SK-N-SH (cell line): ENCODE measurements around the gene C6orf15.

Experiments used
- CHD2 ChIP-seq: fragments of 150-350 bp; IDR thresholded peaks from 2 replicates; pipeline ENCODE4 v1.6.1; 2018; ENCODE audit warnings: low read length; ENCODE audit not compliant: partially characterized antibody
- CTCF ChIP-seq: fragments of 200-600 bp; sonication (generic); IDR thresholded peaks from 2 replicates; pipeline ENCODE4 v1.6.1; 2017; ENCODE audit warnings: antibody characterized with exemption, mild to moderate bottlenecking, moderate library complexity
- EP300 ChIP-seq, 2 experiments: IDR thresholded peaks; 2 replicates each; pipeline versions ENCODE4 v1.4.0 to v1.6.1; 2012; ENCODE audit warnings: borderline replicate concordance in 1 of 2, low read depth in 1 of 2, low read length in 1 of 2
- FOSL2 ChIP-seq: IDR thresholded peaks from 2 replicates; pipeline ENCODE4 v1.4.0; 2012; ENCODE audit warnings: low read depth, mild to moderate bottlenecking, moderate library complexity, borderline replicate concordance
- GABPA ChIP-seq: IDR thresholded peaks from 2 replicates; pipeline ENCODE4 v1.4.0; 2012; ENCODE audit warnings: low read depth, mild to moderate bottlenecking
- GATA2 ChIP-seq: sonication (generic); formaldehyde crosslinking; IDR thresholded peaks from 2 replicates; pipeline ENCODE4 v1.5.0; 2020; ENCODE audit warnings: mild to moderate bottlenecking, missing genetic modification reagents
- JUND ChIP-seq: IDR thresholded peaks from 2 replicates; pipeline ENCODE4 v1.4.0; 2012
- MXI1 ChIP-seq: IDR thresholded peaks from 2 replicates; pipeline ENCODE4 v1.6.1; 2012; ENCODE audit warnings: mild to moderate bottlenecking, low read depth, low read length, improper control_type of control experiment
- NRF1 ChIP-seq: IDR thresholded peaks from 2 replicates; pipeline ENCODE4 v1.6.1; 2012; ENCODE audit warnings: low read depth, mild to moderate bottlenecking, low read length
- POLR2AphosphoS5 ChIP-seq: IDR thresholded peaks from 2 replicates; pipeline ENCODE4 v1.6.1; 2012; ENCODE audit warnings: low read depth, low read length
- REST ChIP-seq: IDR thresholded peaks from 2 replicates; pipeline ENCODE4 v1.6.1; 2012; ENCODE audit warnings: mild to moderate bottlenecking, low read depth, low read length, moderate library complexity
- RFX5 ChIP-seq: IDR thresholded peaks from 2 replicates; pipeline ENCODE4 v1.6.1; 2012; ENCODE audit warnings: mild to moderate bottlenecking, improper control_type of control experiment, low read length
- SMC3 ChIP-seq: IDR thresholded peaks from 2 replicates; pipeline ENCODE4 v1.6.1; 2012; ENCODE audit warnings: low read depth, low read length, improper control_type of control experiment
- TEAD4 ChIP-seq: IDR thresholded peaks from 2 replicates; pipeline ENCODE4 v1.4.0; 2012; ENCODE audit warnings: mild to moderate bottlenecking, borderline replicate concordance; ENCODE audit not compliant: insufficient read depth

- no peak for TF ChIP-seq TEAD4
- no peak for TF ChIP-seq GATA2 (CRISPR knock-in tag)
- TF ChIP-seq NRF1: no peak
- TF ChIP-seq MXI1: no peak
- no peak for TF ChIP-seq CTCF
- TF ChIP-seq EP300 (IDR thresholded peaks at IDR 0.05; ENCODE audit: borderline replicate concordance in 1 of 2, low read depth in 1 of 2, low read length in 1 of 2): no peak
- no peak for TF ChIP-seq GABPA
- no peak for TF ChIP-seq REST
- TF ChIP-seq FOSL2: no peak
- no peak for TF ChIP-seq CHD2
- no peak for TF ChIP-seq JUND
- TF ChIP-seq RFX5: no peak
- no peak for TF ChIP-seq SMC3
- TF ChIP-seq POLR2AphosphoS5: no peak
Observed at GRCh38 chr6:31063906-31064435, 48.4 kb downstream of the C6orf15 start.
